Measurements from ENCODE around the gene PIP4K2C.

- TF ChIP-seq L3MBTL2 (conservative IDR thresholded peaks at IDR 0.05) (no peak), BHLHE40 (IDR thresholded peaks at IDR 0.05; ENCODE audit: borderline replicate concordance) (no peak), FOXK2 (IDR thresholded peaks at IDR 0.05) (no peak), ZNF384 (IDR thresholded peaks at IDR 0.05) (no peak), LEF1 (IDR thresholded peaks at IDR 0.05; ENCODE audit: borderline replicate concordance) (no peak), FOXA1 (IDR thresholded peaks at IDR 0.05) (no peak)
Observed at GRCh38 chr12:57637364-57637763, 46.4 kb downstream of the PIP4K2C start.

Measured in HEK293T (cell line).